ENCODE results near the gene NUDT5.

DNA sequence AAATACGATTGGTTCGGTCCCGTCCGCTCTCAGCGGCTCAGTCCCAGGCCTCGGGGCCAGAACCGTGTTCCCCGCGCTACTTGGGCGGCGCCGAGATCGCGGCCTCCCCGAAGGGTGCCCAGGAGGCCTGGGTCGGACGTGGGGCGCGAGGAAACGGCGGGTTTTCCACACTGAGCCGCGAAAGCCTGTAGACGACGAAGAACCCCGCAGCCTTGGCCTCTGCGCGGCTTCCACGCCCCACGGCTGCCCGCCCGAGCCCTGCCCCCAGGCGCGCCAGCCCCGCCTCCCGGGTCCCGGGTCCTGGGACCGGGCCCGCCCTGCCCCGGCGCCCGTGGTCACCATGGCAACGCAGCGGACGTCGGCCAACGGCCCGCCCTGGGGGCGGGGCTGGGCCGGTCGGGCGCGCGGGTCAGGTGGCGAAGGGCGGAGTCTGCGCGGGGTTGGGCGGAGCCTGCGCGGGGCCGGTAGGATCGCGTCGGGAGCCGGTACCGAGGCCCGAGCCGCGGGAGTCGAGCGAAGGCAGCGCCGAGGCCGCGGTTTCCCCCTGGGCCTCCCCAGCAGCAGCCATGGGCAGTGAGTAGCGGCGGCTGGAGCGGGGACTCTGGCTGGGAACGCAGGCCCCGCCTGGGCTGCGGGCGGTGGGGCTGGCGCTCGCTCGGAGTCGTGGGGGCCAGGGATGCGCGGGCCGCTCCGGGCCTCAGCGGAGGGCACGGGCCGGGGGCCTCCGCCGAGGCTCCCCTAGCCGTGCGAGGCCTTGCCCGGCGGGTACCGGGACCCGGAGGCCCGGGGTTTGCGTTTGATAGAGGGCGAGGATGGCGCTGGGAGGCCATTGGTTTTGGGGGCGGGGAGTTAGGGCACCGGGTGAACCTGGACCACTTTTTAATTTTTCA is 66.2 kb downstream of the NUDT5 start, which contains the start of gene SEC61A2:
- TF ChIP-seq, protein P1, sequence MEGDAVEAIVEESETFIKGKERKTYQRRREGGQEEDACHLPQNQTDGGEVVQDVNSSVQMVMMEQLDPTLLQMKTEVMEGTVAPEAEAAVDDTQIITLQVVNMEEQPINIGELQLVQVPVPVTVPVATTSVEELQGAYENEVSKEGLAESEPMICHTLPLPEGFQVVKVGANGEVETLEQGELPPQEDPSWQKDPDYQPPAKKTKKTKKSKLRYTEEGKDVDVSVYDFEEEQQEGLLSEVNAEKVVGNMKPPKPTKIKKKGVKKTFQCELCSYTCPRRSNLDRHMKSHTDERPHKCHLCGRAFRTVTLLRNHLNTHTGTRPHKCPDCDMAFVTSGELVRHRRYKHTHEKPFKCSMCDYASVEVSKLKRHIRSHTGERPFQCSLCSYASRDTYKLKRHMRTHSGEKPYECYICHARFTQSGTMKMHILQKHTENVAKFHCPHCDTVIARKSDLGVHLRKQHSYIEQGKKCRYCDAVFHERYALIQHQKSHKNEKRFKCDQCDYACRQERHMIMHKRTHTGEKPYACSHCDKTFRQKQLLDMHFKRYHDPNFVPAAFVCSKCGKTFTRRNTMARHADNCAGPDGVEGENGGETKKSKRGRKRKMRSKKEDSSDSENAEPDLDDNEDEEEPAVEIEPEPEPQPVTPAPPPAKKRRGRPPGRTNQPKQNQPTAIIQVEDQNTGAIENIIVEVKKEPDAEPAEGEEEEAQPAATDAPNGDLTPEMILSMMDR (IDR thresholded peaks at IDR 0.05; ENCODE audit: low read depth, low read length), result no peak
- peak; percentile 54 for TF ChIP-seq POLR2A (IDR thresholded peaks at IDR 0.05; ENCODE audit: extremely low read depth, insufficient read length)
- TF ChIP-seq, protein P2, sequence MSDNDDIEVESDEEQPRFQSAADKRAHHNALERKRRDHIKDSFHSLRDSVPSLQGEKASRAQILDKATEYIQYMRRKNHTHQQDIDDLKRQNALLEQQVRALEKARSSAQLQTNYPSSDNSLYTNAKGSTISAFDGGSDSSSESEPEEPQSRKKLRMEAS (IDR thresholded peaks at IDR 0.05; ENCODE audit: low read depth, low read length), result no peak
- no peak for TF ChIP-seq MYC (IDR thresholded peaks at IDR 0.05; ENCODE audit: low read depth, low read length)

Measured in NB4 (cell line).